BE2C (cell line): ENCODE results near the gene ADGRL3.
A peak's percentile ranks its signal among the peaks of the same experiment; 100 is the strongest.
"Not testable (repeated sequence)": the region's sequence is repeated elsewhere in the genome, so short reads cannot be mapped to it uniquely, and the experiment has no call there.

ENCODE experiments used
- DNase-seq: peaks from one replicate; pipeline ENCODE4 v3.0.0-alpha.2; 2020
- H3K27me3 ChIP-seq: fragments of 250-450 bp; sonication (Bioruptor Pico); 2 replicates; pipeline ENCODE4 v1.5.1; 2020; ENCODE audit warnings: mild to moderate bottlenecking
- H3K36me3 ChIP-seq: fragments of 250-450 bp; sonication (Bioruptor Pico); 2 replicates; pipeline ENCODE4 v1.5.1; 2020; ENCODE audit warnings: mild to moderate bottlenecking
- H3K4me1 ChIP-seq: fragments of 250-450 bp; sonication (Bioruptor Pico); 2 replicates; pipeline ENCODE4 v1.5.1; 2020
- H3K4me3 ChIP-seq: 2 replicates; pipeline ENCODE4 v1.5.1; 2011; ENCODE audit warnings: low read depth, low read length
- H3K9me3 ChIP-seq: fragments of 250-450 bp; sonication (Bioruptor Pico); 2 replicates; pipeline ENCODE4 v1.5.1; 2020
- TF ChIP-seq, protein P1 (sequence below): IDR thresholded peaks from 2 replicates; pipeline ENCODE4 v1.5.1; 2012; ENCODE audit warnings: mild to moderate bottlenecking, low read depth, low read length

Gene ADGRL3

DNA sequence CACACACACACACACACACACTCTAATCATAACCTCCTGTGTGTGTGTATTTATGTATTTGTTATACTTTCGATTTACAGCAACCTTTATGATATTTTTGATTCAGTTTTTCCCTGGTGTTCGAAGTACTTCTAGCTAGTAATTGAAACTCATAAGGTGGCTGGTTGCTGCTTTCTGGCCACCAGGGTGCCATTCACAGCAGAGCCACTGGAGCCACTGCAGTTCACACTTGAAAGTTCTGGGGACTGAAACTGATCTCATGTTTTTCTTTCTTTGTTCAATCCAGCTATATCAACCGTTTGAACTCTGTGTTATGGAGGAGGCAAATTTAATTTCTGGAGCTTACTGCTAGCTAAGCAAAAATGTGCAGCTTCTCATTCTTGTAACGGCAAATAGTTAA lies 419.4 kb downstream of the ADGRL3 start:
- DNase-seq, result peak; percentile 6
- TF ChIP-seq, protein P1, sequence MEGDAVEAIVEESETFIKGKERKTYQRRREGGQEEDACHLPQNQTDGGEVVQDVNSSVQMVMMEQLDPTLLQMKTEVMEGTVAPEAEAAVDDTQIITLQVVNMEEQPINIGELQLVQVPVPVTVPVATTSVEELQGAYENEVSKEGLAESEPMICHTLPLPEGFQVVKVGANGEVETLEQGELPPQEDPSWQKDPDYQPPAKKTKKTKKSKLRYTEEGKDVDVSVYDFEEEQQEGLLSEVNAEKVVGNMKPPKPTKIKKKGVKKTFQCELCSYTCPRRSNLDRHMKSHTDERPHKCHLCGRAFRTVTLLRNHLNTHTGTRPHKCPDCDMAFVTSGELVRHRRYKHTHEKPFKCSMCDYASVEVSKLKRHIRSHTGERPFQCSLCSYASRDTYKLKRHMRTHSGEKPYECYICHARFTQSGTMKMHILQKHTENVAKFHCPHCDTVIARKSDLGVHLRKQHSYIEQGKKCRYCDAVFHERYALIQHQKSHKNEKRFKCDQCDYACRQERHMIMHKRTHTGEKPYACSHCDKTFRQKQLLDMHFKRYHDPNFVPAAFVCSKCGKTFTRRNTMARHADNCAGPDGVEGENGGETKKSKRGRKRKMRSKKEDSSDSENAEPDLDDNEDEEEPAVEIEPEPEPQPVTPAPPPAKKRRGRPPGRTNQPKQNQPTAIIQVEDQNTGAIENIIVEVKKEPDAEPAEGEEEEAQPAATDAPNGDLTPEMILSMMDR, result peak; percentile 33
- no peak overlapping the region for H3K4me3 ChIP-seq
- H3K27me3 ChIP-seq, result no peaks in the 10 kb centered on the region
- H3K9me3 ChIP-seq, result no peaks in the 10 kb centered on the region
- no peaks in the 10 kb centered on the region for H3K36me3 ChIP-seq
- H3K4me1 ChIP-seq, result no peaks in the 10 kb centered on the region

DNA sequence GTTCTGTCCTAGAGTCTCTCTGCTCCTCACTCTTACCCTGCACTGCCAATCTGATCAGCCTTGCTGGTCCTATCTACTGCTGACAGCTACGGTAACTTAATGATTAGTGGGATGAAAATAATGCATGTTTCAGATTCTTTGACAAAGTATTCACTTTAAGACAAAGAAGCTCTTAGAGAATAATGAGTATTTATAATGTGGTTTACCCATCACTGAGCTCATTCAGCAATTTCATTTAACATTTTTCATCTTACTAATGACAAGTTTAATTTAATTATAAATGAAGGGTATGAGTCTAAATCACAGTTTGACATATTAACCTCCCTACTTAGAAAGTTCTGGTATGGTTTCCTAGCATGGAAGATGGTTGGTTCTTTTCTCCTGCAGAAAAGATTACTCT lies 428.2 kb downstream of the ADGRL3 start:
- no peak for DNase-seq
- Histone ChIP-seq H3K4me1 (no peaks in the 10 kb centered on the region), H3K27me3 (no peaks in the 10 kb centered on the region), H3K9me3 (no peaks in the 10 kb centered on the region), H3K36me3 (no peaks in the 10 kb centered on the region), H3K4me3 (no peak overlapping the region)
- TF ChIP-seq, protein P1, result no peak

DNA sequence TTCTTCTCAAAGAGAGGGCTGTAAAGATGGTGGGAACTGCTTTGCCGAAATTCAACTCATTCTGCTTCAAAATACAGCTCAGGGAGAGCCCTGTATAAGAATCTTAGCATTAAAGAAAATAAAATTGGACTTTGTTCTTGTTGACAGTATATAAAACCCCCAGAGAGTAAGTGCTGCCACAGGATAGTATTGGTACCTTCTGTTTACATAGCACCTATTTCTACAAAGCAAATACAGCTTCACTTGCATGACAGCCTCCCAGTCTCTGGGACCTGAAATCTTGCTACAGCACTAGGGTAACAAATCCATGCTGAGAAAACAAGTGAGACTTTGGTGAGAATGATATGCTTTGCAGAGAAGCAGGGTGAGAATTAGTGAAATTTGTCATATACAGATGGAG lies 428.6 kb downstream of the ADGRL3 start:
- TF ChIP-seq, protein P1, result no peak
- DNase-seq, result no peak
- Histone ChIP-seq H3K4me1 (no peaks in the 10 kb centered on the region), H3K27me3 (no peaks in the 10 kb centered on the region), H3K9me3 (no peaks in the 10 kb centered on the region), H3K4me3 (no peak overlapping the region), H3K36me3 (no peaks in the 10 kb centered on the region)

DNA sequence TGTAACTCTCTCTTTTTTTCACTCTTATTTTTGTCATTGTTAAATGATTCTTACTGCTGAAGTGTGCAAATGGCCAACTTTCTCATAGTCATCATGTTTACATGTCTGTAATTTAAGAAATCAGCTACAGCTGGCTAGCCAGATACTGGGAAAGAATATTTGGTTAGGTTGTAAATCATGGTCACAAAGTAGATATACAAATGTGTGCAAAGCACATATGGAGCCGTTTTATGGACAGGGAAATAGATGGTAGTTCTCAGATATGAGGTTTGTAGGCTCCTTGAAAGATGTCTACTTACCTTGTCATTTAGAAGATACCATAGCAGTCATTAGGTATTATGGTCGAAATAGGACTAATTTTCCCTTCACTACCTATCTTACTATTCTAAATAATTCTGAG lies 430.4 kb downstream of the ADGRL3 start:
- no peaks in the 10 kb centered on the region for H3K4me1 ChIP-seq
- TF ChIP-seq, protein P1, result no peak
- H3K4me3 ChIP-seq, result no peak overlapping the region
- DNase-seq, result no peak
- no peaks in the 10 kb centered on the region for H3K36me3 ChIP-seq
- no peaks in the 10 kb centered on the region for H3K27me3 ChIP-seq
- no peaks in the 10 kb centered on the region for H3K9me3 ChIP-seq

DNA sequence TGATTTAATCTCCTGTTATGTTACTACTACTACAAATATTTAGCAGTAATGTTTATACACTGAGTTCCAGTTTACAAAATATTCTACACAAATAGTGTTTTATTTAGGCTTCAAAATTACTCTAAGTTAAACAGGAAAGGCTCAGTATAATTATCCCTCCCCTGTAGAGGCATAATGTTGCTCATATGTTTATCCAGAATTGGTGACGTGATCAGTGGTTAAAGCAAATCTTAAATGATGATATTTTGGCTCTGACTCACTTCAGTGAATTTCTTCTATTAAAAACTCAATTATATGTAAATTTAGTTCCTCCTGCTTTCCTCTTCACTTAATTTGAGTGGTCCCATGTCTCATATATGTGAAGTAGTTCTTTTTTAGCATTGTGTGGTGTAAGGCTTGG lies 438.5 kb downstream of the ADGRL3 start:
- no peaks in the 10 kb centered on the region for H3K36me3 ChIP-seq
- H3K4me3 ChIP-seq, result no peak overlapping the region
- TF ChIP-seq, protein P1, result no peak
- no peak for DNase-seq
- H3K27me3 ChIP-seq, result no peaks in the 10 kb centered on the region
- no peaks in the 10 kb centered on the region for H3K4me1 ChIP-seq
- H3K9me3 ChIP-seq, result no peaks in the 10 kb centered on the region

DNA sequence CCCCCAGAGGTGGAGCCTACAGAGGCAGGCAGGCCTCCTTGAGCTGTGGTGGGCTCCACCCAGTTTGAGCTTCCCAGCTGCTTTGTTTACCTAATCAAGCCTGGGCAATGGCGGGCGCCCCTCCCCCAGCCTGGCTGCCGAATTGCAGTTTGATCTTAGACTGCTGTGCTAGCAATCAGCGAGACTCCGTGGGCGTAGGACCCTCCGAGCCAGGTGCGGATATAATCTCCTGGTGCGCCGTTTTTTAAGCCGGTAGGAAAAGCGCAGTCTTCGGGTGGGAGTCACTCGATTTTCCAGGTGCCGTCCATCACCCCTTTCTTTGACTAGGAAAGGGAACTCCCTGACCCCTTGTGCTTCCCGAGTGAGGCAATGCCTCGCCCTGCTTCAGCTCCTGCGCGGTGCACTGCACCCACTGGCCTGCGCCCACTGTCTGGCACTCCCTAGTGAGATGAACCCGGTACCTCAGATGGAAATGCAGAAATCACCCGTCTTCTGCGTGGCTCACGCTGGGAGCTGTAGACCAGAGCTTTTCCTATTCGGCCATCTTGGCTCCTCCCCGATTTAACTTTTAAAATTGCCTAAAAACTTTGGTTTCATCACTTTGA lies 446.7 kb downstream of the ADGRL3 start:
- DNase-seq, result peak; percentile 8
- not testable (repeated sequence) for H3K9me3 ChIP-seq, H3K27me3 ChIP-seq, H3K4me3 ChIP-seq, H3K4me1 ChIP-seq, H3K36me3 ChIP-seq

DNA sequence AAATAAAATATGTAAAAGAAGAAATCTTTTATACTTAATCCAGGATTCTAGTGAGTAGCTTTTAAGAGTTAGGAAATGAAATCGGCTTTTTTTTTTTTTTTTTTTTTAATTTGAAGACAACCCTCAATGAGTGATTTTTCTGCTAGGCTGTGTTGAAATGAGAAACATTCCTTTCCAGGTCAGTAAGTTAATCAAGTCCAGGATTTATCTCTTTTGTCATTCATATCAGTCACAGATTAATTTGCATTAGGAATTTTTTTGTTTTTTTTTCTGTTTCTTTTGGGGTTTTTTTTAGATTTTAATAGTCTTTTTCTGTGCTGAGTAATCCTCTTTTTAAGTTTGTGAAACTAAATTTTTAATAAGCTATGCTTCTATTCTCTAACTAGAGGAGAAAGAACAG lies 448.1 kb downstream of the ADGRL3 start:
- Histone ChIP-seq H3K4me3 (no peak overlapping the region), H3K9me3 (no peaks in the 10 kb centered on the region), H3K27me3 (no peaks in the 10 kb centered on the region), H3K36me3 (no peaks in the 10 kb centered on the region), H3K4me1 (no peaks in the 10 kb centered on the region)
- no peak for DNase-seq
- TF ChIP-seq, protein P1, result no peak
